GM18909 (cell line): ENCODE results near the gene IL15.
A peak's percentile ranks its signal among the peaks of the same experiment; 100 is the strongest.
"Not testable (repeated sequence)": the region's sequence is repeated elsewhere in the genome, so short reads cannot be mapped to it uniquely, and the experiment has no call there.

Source experiments
- ATAC-seq: cut with Tn5 transposase; IDR thresholded peaks from one replicate; pipeline ENCODE4 v1.9.1; 2021; ENCODE audit warnings: mild to moderate bottlenecking; ENCODE audit not compliant: unreplicated experiment, poor library complexity

IL15 gene

DNA sequence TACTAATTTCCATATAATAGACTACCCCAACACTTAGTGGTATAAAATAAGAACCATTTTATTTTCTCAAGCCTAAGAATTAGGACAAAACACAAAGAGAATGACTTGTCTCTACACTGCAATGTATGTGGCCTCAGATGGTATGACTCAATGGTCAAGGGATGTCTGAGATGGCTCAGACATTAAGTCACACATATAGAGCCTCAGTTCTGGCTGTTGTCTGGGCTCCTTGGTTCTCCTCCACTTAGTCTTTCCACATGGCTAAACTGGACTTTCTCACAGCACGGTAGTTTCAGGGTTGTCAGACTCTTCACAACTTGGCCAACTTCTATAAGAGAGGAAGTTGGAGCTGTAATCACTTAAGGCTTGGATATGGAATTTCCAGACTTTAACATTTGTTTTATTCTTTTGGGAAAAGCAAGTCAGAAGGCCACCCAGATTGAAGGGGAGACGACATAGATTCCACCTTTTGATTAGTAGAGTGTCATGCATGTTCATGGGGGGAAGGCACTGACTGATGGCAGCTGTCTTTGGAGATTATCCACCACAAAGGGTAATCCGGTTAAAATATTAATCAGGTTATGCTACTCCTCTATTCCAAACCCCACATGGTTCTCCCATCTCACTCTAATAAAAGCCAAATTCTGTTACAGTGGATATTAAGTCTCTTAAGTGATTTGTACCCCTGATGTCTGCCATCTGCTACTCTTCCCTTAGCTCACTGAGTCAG, 9.4 kb downstream of the IL15 start:
- no peak for ATAC-seq

DNA sequence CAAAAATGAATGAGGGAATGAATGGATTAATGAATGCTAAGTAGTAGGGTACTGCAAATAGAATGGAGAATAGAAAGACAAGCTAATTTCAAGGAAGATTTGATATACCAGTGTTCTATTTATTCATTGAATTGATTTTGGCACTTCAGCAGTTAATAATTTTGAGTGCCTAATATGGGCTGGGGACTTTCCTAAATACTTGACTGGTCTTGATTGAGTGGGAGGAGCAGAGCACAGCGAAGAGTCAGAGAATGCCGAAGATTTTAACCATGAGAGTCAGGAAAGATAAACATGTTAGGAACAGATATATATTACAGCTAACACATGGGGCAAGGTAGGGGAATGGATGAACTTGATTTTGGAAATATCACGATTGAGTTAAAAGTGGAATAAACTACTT, 10.6 kb downstream of the IL15 start:
- no peak for ATAC-seq

DNA sequence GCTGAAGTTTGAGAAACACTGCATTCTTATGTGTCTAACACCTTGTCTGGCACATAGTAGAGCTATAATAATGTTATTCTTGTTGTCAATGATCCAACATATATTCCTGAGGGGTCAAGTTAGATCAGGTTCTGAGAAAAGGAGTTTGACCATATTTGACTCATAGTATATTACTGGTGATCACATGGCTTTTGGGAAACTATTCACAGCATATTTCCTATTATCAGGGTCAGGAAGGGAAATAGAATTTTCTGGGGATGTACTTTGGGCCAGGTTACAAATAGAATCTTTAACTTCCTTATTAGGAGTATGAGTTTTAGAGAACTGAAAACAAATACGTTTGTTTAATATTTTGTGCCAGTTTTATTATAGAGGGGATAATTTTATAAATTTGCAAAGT, 11.6 kb downstream of the IL15 start:
- no peak for ATAC-seq

DNA sequence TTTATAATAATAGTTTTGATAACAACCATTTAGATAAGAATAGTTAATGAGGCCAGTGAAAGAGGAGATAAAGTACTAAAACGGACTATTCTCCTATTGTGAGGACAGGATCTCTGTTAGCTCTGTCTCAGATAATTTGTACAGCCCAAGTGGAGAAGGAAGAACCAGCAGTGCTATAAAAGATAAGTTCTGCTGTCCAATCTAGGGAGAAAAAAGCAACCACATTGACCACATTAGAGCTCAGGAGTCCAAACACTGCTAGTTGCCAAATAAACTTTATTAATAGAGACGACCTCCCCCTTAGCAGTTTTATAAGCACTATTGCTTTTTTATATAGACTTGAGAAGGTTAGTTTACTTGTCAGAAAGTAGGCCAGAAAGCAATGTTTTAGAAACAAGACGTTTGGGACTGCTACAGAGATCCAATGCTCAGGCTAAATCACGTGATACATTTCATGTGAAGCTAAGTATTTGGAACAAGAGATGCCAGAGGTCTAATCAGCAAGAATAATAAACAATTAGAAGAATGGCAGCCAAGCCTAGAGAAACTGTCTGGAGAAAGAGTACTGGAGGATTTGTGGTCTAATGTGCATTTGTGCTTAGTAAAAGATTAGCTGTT, 15.9 kb downstream of the IL15 start:
- ATAC-seq, result no peak

DNA sequence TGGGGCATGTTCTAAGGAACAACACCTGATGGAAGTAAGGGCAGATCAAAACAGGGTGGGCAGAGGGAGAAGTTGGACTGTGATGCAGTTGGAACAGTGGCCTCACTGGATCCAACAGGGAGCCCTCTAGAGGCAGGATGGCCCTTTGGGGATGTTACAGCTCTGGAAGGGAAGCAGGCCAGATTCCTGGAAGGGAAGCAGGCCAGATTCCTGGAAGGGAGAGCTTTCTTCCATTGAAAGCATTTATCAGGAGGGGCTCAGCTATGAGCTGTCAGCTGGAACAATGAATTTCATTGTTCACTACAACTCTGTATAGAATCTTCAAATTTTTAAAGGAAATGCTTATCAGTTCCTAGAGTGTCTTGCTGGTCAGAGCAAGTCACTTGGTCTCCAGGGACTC, 17.7 kb downstream of the IL15 start:
- no peak for ATAC-seq

DNA sequence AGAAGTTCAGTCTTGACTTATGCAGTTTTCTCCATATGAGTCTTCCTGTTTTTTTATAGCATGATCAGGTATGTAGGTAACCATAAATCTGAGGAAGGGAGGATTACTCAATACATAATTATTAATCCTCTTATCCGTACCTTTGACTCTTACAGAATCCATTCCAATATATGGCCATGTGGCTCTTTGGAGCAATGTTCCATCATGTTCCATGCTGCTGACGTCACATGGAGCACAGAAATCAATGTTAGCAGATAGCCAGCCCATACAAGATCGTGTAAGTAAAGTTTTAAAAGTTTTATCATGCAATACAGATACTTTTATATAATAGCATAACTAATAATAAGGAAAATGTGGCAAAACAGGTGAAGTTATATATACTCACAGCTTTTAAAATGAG, 19.6 kb downstream of the IL15 start:
- no peak for ATAC-seq

DNA sequence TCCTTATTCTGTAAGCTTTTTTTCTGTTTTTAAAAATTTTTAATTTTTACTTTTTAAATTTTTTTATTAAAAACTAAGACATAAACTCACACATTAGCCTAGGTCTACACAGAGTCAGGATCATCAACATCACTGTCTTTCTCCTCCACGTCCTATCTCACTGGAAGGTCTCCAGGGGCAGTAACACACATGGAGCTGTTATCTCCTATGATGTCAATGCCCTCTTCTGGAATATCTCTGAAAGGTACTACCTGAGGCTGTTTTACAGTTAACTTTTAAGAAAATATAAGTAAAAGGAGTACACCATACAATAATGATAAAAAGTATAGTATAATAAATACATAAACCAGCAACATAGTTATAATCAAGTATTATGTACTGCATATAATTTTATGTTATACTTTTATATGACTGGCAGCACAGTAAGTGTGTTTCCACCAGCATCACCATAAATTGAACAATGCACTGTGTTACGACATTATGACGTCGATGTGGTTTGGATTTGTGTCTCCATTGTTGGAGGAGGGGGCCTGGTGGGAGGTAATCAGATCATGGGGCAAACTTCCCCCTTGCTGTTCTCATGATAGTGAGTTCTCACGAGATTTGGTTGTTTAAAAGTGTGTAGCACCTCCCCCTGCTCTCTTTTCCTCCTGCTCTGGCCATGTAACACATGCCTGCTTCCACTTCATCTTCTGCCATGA, 21.3 kb downstream of the IL15 start:
- peak; percentile 25 for ATAC-seq

DNA sequence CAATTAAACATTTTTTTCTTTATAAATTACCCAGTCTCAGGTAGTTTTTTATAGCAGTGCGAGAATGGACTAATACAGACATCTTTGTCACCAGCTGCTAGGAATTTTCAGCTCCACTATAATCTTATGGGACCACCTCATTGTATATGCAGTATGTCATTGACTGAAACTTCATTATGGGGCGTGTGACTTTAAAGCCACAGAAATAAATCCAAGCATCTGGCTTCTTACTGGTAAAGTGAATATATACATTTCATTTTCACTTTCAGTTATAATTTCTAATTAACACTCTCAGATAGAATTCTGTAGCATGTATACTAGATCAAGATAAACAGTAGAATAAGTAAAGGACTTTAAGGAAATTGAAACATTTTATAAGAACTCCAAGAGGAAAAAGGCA, 21.9 kb downstream of the IL15 start:
- peak; percentile 64 for ATAC-seq

DNA sequence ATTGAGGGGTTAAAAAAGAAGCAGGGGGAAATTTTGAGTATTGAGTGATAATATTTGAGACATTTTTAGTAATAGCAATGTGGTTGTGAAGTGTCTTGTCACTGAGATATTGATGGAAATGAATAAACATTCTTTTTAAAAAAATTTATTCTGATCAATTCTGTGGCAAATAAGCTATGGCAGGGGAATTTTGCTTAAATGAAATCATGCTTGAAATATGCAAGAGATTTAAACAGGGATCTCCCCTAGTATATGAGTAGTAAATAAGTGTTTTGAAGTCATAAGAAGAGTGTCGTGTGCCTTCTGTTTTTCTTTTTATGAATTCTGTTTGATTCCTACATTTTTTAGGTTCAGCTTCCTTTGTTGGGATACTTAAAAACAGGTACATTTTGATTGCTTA, 23.2 kb downstream of the IL15 start:
- ATAC-seq, result no peak

DNA sequence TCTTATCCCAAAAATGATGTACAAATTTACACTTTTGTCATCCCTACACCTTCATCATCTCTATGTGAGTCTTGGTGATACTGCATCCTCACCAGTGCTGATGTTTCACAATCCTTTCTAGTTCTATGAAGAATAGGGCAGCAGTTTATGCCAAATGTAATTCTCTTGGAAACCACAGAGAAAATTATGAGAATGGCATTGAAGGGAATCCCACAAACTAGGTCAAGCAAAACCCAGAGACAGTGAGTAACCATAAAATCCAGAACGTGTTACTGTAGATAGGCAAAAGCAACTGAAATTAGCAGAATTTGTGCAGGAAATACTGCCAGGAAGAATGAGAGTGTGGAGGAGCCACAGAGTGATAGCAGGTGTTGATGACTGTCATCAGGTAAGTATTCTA, 24.5 kb downstream of the IL15 start:
- ATAC-seq, result no peak

DNA sequence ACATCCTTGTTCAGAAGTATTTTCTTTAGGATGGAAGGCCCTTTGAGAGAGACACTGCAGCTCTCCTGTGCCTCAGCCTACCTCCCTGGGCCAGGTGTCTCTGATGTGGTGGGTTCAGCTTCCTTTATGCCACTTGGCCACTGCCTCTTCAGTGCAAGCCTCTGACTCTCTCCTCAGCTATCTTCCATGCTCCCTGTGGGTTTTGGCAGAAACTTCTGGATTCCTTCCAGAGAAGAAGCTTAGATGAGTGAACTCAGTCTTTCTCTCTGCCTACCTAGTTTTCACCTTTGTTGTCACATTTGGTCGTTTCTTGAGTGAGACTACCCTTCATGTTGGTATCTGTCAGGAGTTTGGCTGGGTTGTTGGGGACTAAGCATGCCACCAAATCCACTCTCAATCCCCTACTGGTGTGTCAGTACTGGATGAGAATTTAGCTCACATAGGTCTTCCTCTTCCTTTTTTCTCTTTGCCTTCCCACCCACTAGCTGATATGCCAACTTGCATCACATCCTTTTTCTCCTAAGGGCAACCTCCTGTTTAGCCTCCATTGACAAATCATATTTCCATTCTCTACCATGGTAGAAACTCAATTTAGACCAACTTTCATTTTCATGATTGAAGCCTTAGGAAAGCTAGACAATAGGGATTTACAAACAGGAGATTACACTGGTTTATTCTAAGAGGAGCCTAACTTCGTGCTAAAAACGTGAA, 32.0 kb downstream of the IL15 start:
- no peak for ATAC-seq

DNA sequence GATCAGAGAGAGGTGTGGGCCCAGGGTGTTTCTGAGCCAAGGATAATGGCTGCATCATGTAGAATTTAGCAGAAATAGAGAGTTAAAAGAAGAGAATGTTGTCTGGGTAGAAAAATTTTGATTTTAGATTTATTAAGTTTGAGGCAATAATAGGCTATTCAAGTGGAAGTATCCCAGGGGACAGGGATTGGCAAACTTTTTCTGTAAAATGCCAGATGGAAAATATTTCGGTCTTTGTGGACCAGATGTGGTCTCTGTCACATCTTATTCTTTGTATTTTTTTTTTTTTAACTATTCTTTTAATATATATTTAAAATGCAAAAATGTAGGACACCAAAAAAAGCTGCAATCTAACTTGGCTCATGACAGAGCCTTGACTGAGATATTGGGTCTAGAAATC, 33.1 kb downstream of the IL15 start:
- no peak for ATAC-seq

DNA sequence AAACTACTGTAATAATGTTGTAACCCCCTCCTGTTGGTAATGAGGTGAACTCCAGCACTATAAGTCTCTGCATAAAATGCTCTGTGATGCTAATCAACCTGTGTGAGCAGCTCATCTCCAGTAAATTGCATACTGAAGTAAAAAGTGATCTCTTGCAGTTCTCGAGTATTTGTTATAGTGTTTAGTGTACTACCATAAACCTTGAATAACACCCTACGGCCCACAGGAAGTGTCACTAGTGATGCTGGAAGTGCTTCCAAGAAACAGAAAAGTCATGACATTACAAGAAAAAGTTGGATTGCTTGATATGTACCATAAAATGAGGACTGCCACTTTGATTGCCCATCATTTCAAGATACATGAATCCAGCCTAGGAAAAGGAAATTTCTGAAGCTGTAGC, 39.0 kb downstream of the IL15 start:
- no peak for ATAC-seq

DNA sequence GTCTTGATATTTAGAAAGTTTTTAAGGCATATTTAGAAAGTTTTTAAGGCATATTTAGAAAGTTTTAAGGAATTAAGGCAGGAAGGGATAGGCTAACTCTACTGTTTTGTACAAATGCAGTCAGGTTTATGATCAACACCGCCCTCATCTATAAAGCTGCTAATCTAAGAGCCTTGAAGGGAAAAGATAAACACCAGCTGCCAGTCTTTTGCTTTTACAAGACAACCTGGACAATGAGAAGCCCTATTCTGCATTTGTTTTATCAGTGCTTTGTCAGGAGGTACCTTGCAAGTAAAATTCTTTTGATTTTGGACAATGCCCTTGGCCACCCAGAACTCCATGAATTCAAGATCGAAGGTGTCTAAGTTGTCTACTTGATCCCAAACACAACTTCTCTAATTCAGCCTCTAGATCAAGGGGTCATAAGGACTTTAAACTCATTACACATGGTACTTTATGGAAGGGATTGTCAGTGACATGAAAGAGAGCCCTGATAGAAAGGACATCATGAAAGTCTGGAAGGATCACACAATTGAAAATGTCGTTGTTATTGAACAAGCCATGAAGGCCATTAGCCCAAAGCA, 39.8 kb downstream of the IL15 start:
- ATAC-seq, result no peak

DNA sequence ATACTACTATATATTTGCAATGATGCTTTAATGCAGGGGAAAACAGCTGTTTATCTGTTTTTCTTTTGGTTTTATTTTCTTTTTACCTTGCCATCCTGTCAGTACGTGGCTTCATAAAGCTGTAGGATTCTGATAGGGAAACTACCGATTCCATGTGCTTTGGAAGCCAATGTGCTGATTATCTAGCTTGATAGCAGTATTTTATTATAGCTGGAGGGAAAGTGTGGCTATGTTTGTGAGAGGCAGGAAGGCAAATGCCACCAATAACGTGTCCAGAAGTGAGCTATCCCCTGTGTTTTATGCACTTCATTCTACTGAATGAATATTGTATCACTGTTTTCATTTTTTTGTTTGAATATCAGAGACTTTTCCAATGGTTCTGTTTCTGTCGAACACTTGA, 43.7 kb downstream of the IL15 start:
- no peak for ATAC-seq

DNA sequence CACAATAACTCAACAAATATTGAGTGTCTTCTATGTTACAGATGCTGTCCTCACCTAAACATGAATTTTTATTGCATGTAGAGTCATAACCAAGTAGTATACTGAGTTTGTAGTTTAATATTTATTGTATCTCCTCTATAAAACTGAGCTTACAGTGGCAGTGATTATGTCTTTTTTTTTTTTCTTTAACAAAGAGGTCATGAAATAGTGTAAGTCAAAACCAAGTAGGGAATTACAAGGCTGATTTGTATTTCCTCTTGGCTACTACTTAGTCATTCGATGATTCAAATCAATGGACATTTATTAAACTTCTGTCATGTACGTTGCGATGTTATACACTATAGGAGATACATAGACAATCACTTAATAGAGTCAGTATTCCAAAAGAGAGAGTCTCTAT, 48.4 kb downstream of the IL15 start:
- ATAC-seq, result no peak

DNA sequence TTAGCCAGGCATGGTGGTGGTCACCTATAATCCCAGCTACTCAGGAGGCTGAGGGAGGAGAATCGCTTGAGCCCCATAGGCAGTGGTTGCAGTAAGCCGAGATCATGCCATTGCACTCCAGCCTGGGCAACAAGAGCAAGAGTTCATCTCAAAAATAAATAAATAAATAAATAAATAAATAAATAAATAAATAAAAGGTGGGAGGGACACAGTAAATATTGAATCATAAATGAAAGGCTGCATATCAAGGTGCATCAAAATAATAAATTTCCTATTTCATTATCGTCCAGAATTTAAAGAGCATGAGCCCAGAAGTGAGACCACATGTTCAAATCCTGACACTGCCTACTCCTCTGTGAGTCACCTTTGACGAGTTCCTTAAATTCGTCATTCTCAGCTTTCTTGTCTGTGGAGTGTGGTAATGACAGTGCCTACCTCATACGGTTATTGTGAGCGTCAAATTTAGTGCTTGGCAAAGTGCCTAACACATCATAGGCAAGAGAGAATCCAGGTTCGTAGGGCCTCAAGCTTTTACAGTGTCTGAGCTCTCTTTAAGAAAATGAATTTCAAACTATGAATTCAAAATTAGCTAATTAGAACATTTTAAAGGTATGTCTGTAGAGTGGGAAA, 49.9 kb downstream of the IL15 start:
- ATAC-seq, result no peak

DNA sequence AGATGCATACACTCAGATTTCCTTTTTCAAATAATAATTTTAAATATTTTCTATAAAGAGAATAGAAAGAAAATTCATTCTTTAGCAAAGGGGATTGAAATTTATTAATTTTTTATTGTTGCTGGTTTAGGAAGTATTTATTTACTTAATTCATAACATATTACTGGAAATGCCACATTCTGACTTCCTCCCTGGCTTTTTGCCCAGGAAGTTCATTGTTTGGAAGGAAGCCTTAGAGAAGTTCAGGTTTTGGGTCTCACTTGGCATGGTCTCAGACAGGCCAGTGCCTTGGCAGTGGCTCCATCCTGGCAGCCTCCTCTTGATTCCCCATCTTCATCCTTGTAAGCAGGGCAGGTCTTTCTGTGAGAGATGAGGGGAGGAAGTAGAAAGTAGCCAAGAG, 50.5 kb downstream of the IL15 start:
- ATAC-seq, result no peak

DNA sequence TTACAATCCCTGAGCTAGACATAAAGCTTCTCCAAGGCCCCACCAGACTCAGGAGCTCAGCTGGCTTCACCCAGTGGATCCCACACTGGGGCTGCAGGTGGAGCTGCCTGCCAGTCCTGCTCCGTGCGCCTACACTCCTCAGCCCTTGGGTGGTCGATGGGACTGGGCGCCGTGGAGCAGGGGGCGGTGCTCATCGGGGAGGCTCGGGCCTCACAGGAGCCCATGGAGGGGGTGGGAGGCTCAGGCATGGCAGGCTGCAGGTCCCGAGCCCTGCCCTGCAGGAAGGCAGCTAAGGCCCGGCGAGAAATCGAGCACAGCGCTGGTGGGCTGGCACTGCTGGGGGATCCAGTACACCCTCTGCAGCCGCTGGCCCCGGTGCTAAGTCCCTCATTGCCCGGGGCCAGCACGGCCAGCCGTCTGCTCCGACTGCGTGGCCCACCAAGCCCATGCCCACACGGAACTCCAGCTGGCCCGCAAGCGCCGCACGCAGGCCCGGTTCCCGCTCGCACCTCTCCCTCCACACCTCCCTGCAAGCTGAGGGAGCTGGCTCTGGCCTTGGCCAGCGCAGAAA, 53.4 kb downstream of the IL15 start:
- not testable (repeated sequence) for ATAC-seq

DNA sequence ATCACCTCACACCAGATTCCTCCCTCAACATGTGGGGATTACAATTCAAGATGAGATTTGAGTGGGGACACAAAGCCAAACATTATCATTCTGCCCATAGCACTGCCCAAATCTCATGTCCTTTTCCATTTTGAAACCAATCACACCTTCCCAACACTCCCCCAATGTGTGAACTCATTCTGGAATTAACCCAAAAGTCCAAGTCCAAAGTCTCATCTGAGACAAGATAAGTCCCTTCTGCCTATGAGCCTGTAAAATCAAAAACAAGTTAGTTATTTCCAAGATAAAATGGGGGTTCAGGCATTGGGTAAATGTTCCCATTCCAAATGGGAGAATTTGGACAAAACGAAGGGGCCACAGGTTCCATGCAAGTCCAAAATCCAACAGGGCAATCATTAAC, 54.9 kb downstream of the IL15 start:
- ATAC-seq, result not testable (repeated sequence)
